ENCODE measurements around the gene NEURL3. TPM values are rescaled to one million over a fixed set of nuclear protein-coding genes. Genes with fewer than 3 reads are reported as not detected.

The NEURL3 gene
- total RNA-seq, 1 donor from 2014 or later = not detected

- H3K27me3 ChIP-seq = no peaks in the 10 kb centered on the region
- Mint-ChIP-seq H3K36me3 (no peaks in the 10 kb centered on the region), H3K9me3 (peaks cover 16% of the 10 kb centered on the region), H3K27me3 (ENCODE audit: insufficient read depth, low read depth) (peaks cover 2% of the 10 kb centered on the region), H3K27ac (no peak overlapping the region), H3K4me3 (no peak overlapping the region), H3K4me1 (no peaks in the 10 kb centered on the region)
- no peaks in the 10 kb centered on the region for H4K20me1 ChIP-seq (ENCODE audit: low read depth)
- H3K4me3 ChIP-seq = no peak overlapping the region
- TF ChIP-seq CTCF (IDR thresholded peaks at IDR 0.05) = no peak
- no peak for TF ChIP-seq EZH2phosphoT487 (IDR thresholded peaks at IDR 0.05)
- TF ChIP-seq EZH2 (IDR thresholded peaks at IDR 0.05) = no peak
- H3K36me3 ChIP-seq = no peaks in the 10 kb centered on the region
- H3F3A ChIP-seq (ENCODE audit: low read depth) = no peaks in the 10 kb centered on the region
- H3K4me2 ChIP-seq = no peak overlapping the region
- H3K79me2 ChIP-seq (ENCODE audit: low read depth) = no peaks in the 10 kb centered on the region
- H3K9me3 ChIP-seq (ENCODE audit: low read depth) = no peaks in the 10 kb centered on the region
- H3K9ac ChIP-seq = no peak overlapping the region
- DNase-seq (ENCODE audit: low spot score) = no peak
- no peak overlapping the region for H3K27ac ChIP-seq
- no peak overlapping the region for H2AFZ ChIP-seq (replicated peaks)
- H3K4me1 ChIP-seq = no peaks in the 10 kb centered on the region
These were observed 13.2 kb downstream of the NEURL3 start for GRCh38 chr2:96491860-96492497.

- H3K79me2 ChIP-seq (ENCODE audit: low read depth) = no peaks in the 10 kb centered on the region
- no peak overlapping the region for H2AFZ ChIP-seq (replicated peaks)
- H3K4me1 ChIP-seq = peaks cover 4% of the 10 kb centered on the region
- Mint-ChIP-seq H3K27ac (no peak overlapping the region), H3K4me3 (no peak overlapping the region), H3K9me3 (peaks cover 6% of the 10 kb centered on the region), H3K4me1 (peaks cover 10% of the 10 kb centered on the region), H3K36me3 (no peaks in the 10 kb centered on the region), H3K27me3 (ENCODE audit: insufficient read depth, low read depth) (peaks cover 5% of the 10 kb centered on the region)
- no peaks in the 10 kb centered on the region for H3F3A ChIP-seq (ENCODE audit: low read depth)
- no peaks in the 10 kb centered on the region for H3K27me3 ChIP-seq
- H4K20me1 ChIP-seq (ENCODE audit: low read depth) = no peaks in the 10 kb centered on the region
- H3K4me3 ChIP-seq = no peak overlapping the region
- no peak for DNase-seq (ENCODE audit: low spot score)
- H3K4me2 ChIP-seq = no peak overlapping the region
- H3K9ac ChIP-seq = no peak overlapping the region
- H3K9me3 ChIP-seq (ENCODE audit: low read depth) = no peaks in the 10 kb centered on the region
- TF ChIP-seq EZH2 (IDR thresholded peaks at IDR 0.05) = no peak
- no peak for TF ChIP-seq EZH2phosphoT487 (IDR thresholded peaks at IDR 0.05)
- no peak for TF ChIP-seq CTCF (IDR thresholded peaks at IDR 0.05)
- H3K27ac ChIP-seq = no peak overlapping the region
- no peaks in the 10 kb centered on the region for H3K36me3 ChIP-seq
These were observed 15.5 kb downstream of the NEURL3 start for GRCh38 chr2:96489663-96490062.

GRCh38 chr2:96489261-96489660 is 15.9 kb downstream of the NEURL3 start:
- H3F3A ChIP-seq (ENCODE audit: low read depth) = no peaks in the 10 kb centered on the region
- Mint-ChIP-seq H3K4me3 (no peak overlapping the region), H3K27me3 (ENCODE audit: insufficient read depth, low read depth) (peaks cover 6% of the 10 kb centered on the region), H3K4me1 (peaks cover 10% of the 10 kb centered on the region), H3K9me3 (peaks cover 4% of the 10 kb centered on the region), H3K36me3 (no peaks in the 10 kb centered on the region), H3K27ac (no peak overlapping the region)
- no peak overlapping the region for H3K4me2 ChIP-seq
- no peak overlapping the region for H2AFZ ChIP-seq (replicated peaks)
- TF ChIP-seq EZH2 (IDR thresholded peaks at IDR 0.05) = no peak
- TF ChIP-seq CTCF (IDR thresholded peaks at IDR 0.05) = no peak
- no peak for TF ChIP-seq EZH2phosphoT487 (IDR thresholded peaks at IDR 0.05)
- H3K9me3 ChIP-seq (ENCODE audit: low read depth) = no peaks in the 10 kb centered on the region
- H3K9ac ChIP-seq = no peak overlapping the region
- H3K27ac ChIP-seq = no peak overlapping the region
- no peaks in the 10 kb centered on the region for H3K27me3 ChIP-seq
- no peaks in the 10 kb centered on the region for H4K20me1 ChIP-seq (ENCODE audit: low read depth)
- no peak for DNase-seq (ENCODE audit: low spot score)
- H3K4me3 ChIP-seq = no peak overlapping the region
- peaks cover 4% of the 10 kb centered on the region for H3K4me1 ChIP-seq
- no peaks in the 10 kb centered on the region for H3K36me3 ChIP-seq
- H3K79me2 ChIP-seq (ENCODE audit: low read depth) = no peaks in the 10 kb centered on the region
